Hepatocyte (in vitro differentiated cells): Measurements from ENCODE around the gene CEP126. TPM values are rescaled to one million over a fixed set of nuclear protein-coding genes. Genes with fewer than 3 reads are reported as not detected.

Experiments
- DNase-seq: peaks from one replicate; pipeline ENCODE4 v3.0.0-alpha.2; 2016; ENCODE audit warnings: low spot score
- H2AFZ ChIP-seq: fragments of 200-600 bp; sonication (generic); 2 replicates; pipeline ENCODE4 v1.6.0; 2016; ENCODE audit warnings: antibody characterized with exemption, mild to moderate bottlenecking
- H3K27ac ChIP-seq: fragments of 200-600 bp; sonication (generic); 2 replicates; pipeline ENCODE4 v1.5.1; 2016; ENCODE audit warnings: mild to moderate bottlenecking
- H3K27me3 ChIP-seq: fragments of 200-600 bp; sonication (generic); 2 replicates; pipeline ENCODE4 v1.6.1; 2016
- H3K36me3 ChIP-seq: fragments of 200-600 bp; sonication (generic); replicated peaks from 2 replicates; pipeline ENCODE4 v1.5.1; 2016; ENCODE audit warnings: low read depth; ENCODE audit not compliant: insufficient read depth
- H3K4me1 ChIP-seq: fragments of 200-600 bp; sonication (generic); 2 replicates; pipeline ENCODE4 v1.5.1; 2016; ENCODE audit warnings: mild to moderate bottlenecking, moderate library complexity; ENCODE audit not compliant: insufficient read depth
- H3K4me2 ChIP-seq: fragments of 200-600 bp; sonication (generic); 2 replicates; pipeline ENCODE4 v1.6.0; 2016
- H3K4me3 ChIP-seq: fragments of 200-600 bp; sonication (generic); 2 replicates; pipeline ENCODE4 v1.5.1; 2016; ENCODE audit warnings: mild to moderate bottlenecking
- H3K79me2 ChIP-seq: fragments of 200-600 bp; sonication (generic); 2 replicates; pipeline ENCODE4 v1.6.0; 2017; ENCODE audit warnings: mild to moderate bottlenecking
- H3K9me2 ChIP-seq: fragments of 200-600 bp; sonication (generic); replicated peaks from 2 replicates; pipeline ENCODE4 v1.6.0; 2017; ENCODE audit warnings: mild to moderate bottlenecking; ENCODE audit not compliant: insufficient read depth
- H3K9me3 ChIP-seq: fragments of 200-600 bp; sonication (generic); 2 replicates; pipeline ENCODE4 v1.5.1; 2016; ENCODE audit warnings: low read depth, mild to moderate bottlenecking
- H4K20me1 ChIP-seq: fragments of 200-600 bp; sonication (generic); 2 replicates; pipeline ENCODE4 v1.6.0; 2016; ENCODE audit warnings: mild to moderate bottlenecking; ENCODE audit not compliant: insufficient read depth, poor library complexity, severe bottlenecking
- CTCF ChIP-seq: fragments of 200-600 bp; sonication (generic); IDR thresholded peaks from 2 replicates; pipeline ENCODE4 v1.5.1; 2016; ENCODE audit warnings: antibody characterized with exemption, mild to moderate bottlenecking; ENCODE audit not compliant: poor library complexity
- EZH2 ChIP-seq: fragments of 200-600 bp; sonication (generic); IDR thresholded peaks from 2 replicates; pipeline ENCODE4 v1.6.1; 2016; ENCODE audit warnings: antibody characterized with exemption, mild to moderate bottlenecking, borderline replicate concordance
- EZH2phosphoT487 ChIP-seq: fragments of 200-600 bp; sonication (generic); IDR thresholded peaks from one replicate; pipeline ENCODE4 v1.6.1; 2018; ENCODE audit warnings: antibody characterized with exemption, mild to moderate bottlenecking, low read depth, moderate library complexity; ENCODE audit not compliant: unreplicated experiment, severe bottlenecking
- WGBS: methylation state at CpG from one replicate; pipeline ENCODE4 v1.1.6; 2016; ENCODE audit warnings: low lambda C conversion rate; ENCODE audit errors: missing lambda C conversion rate; 5-methylcytosine and 5-hydroxymethylcytosine counted together
- polyA plus RNA-seq: library from polyadenylated mRNA; unstranded; fragments of >200 nt; fragmentation: Nextera tagmentation; extraction: Ambion mirVana; gene quantifications from 2 replicates; pipeline ENCODE4 v1.2.1, GENCODE V29; 2016
- total RNA-seq: library from RNA; depleted of rRNA; stranded (reverse); fragments of >200 nt; gene quantifications from 2 replicates; pipeline ENCODE4 v1.2.3, GENCODE V29; 2014

Gene CEP126
- total and polyA plus RNA-seq, 2 experiments from 2014 or later: 1.8 to 2.2 TPM

- H3K27ac ChIP-seq: no peak overlapping the region
- H3K4me3 ChIP-seq: no peak overlapping the region
- no peak overlapping the region for H2AFZ ChIP-seq
- H3K79me2 ChIP-seq: no peaks in the 10 kb centered on the region
- no peak for DNase-seq
- no peak overlapping the region for H3K4me2 ChIP-seq
- 64% methylated on average over 5 of the region's 5 CpGs for WGBS
- peaks cover 14% of the 10 kb centered on the region for H3K4me1 ChIP-seq
- no peaks in the 10 kb centered on the region for H4K20me1 ChIP-seq
- H3K9me2 ChIP-seq: no peaks in the 10 kb centered on the region
- H3K27me3 ChIP-seq: no peaks in the 10 kb centered on the region
- no peaks in the 10 kb centered on the region for H3K9me3 ChIP-seq
- TF ChIP-seq CTCF (no peak), EZH2phosphoT487 (no peak), EZH2 (no peak)
- no peaks in the 10 kb centered on the region for H3K36me3 ChIP-seq
Observed at GRCh38 chr11:102014756-102015155, 99.9 kb downstream of the CEP126 start.

- Histone ChIP-seq H3K4me3 (no peak overlapping the region), H2AFZ (no peak overlapping the region), H3K9me2 (no peaks in the 10 kb centered on the region), H4K20me1 (no peaks in the 10 kb centered on the region), H3K4me1 (no peaks in the 10 kb centered on the region), H3K9me3 (no peaks in the 10 kb centered on the region), H3K36me3 (no peaks in the 10 kb centered on the region), H3K79me2 (no peaks in the 10 kb centered on the region), H3K27ac (no peak overlapping the region), H3K27me3 (no peaks in the 10 kb centered on the region), H3K4me2 (no peak overlapping the region)
- DNase-seq: no peak
- TF ChIP-seq EZH2phosphoT487 (no peak), EZH2 (no peak), CTCF (no peak)
- WGBS: 78% methylated on average over 3 of the region's 3 CpGs
Observed at GRCh38 chr11:102017026-102017425, 102.2 kb downstream of the CEP126 start.

- Histone ChIP-seq H4K20me1 (no peaks in the 10 kb centered on the region), H3K27ac (peak overlapping the region; percentile 50), H2AFZ (peak overlapping the region; percentile 0), H3K27me3 (no peaks in the 10 kb centered on the region), H3K4me1 (peaks cover 20% of the 10 kb centered on the region), H3K79me2 (no peaks in the 10 kb centered on the region), H3K4me3 (no peak overlapping the region), H3K9me3 (no peaks in the 10 kb centered on the region), H3K4me2 (peak overlapping the region; percentile 60), H3K9me2 (no peaks in the 10 kb centered on the region), H3K36me3 (no peaks in the 10 kb centered on the region)
- WGBS: 34% methylated on average over 4 of the region's 4 CpGs
- peak; percentile 15 for DNase-seq
- TF ChIP-seq EZH2 (no peak), EZH2phosphoT487 (no peak), CTCF (no peak)
Observed at GRCh38 chr11:102026217-102026616, 111.4 kb downstream of the CEP126 start.

GRCh38 chr11:102026959-102027358 is 112.1 kb downstream of the CEP126 start:
- no peak overlapping the region for H3K4me3 ChIP-seq
- WGBS: 11% methylated on average over 2 of the region's 2 CpGs
- no peak overlapping the region for H2AFZ ChIP-seq
- peak; percentile 18 for DNase-seq
- TF ChIP-seq EZH2 (no peak), CTCF (no peak), EZH2phosphoT487 (no peak)
- H3K27ac ChIP-seq: peak overlapping the region; percentile 50
- H3K9me3 ChIP-seq: no peaks in the 10 kb centered on the region
- no peaks in the 10 kb centered on the region for H4K20me1 ChIP-seq
- no peaks in the 10 kb centered on the region for H3K36me3 ChIP-seq
- H3K4me2 ChIP-seq: peak overlapping the region; percentile 60
- H3K27me3 ChIP-seq: no peaks in the 10 kb centered on the region
- H3K9me2 ChIP-seq: no peaks in the 10 kb centered on the region
- H3K79me2 ChIP-seq: no peaks in the 10 kb centered on the region
- peaks cover 20% of the 10 kb centered on the region for H3K4me1 ChIP-seq
